ENCODE results near the gene SLF1.

- no peak for TF ChIP-seq POLR2AphosphoS5 (IDR thresholded peaks at IDR 0.05; ENCODE audit: low read depth, low read length)
- TF ChIP-seq, protein P1, sequence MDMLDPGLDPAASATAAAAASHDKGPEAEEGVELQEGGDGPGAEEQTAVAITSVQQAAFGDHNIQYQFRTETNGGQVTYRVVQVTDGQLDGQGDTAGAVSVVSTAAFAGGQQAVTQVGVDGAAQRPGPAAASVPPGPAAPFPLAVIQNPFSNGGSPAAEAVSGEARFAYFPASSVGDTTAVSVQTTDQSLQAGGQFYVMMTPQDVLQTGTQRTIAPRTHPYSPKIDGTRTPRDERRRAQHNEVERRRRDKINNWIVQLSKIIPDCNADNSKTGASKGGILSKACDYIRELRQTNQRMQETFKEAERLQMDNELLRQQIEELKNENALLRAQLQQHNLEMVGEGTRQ (IDR thresholded peaks at IDR 0.05; ENCODE audit: borderline replicate concordance, low read depth, low read length), result no peak
- no peak for TF ChIP-seq EP300 (IDR thresholded peaks at IDR 0.05; ENCODE audit: borderline replicate concordance in 1 of 2, low read depth in 1 of 2, low read length in 1 of 2)
- TF ChIP-seq, protein P2, sequence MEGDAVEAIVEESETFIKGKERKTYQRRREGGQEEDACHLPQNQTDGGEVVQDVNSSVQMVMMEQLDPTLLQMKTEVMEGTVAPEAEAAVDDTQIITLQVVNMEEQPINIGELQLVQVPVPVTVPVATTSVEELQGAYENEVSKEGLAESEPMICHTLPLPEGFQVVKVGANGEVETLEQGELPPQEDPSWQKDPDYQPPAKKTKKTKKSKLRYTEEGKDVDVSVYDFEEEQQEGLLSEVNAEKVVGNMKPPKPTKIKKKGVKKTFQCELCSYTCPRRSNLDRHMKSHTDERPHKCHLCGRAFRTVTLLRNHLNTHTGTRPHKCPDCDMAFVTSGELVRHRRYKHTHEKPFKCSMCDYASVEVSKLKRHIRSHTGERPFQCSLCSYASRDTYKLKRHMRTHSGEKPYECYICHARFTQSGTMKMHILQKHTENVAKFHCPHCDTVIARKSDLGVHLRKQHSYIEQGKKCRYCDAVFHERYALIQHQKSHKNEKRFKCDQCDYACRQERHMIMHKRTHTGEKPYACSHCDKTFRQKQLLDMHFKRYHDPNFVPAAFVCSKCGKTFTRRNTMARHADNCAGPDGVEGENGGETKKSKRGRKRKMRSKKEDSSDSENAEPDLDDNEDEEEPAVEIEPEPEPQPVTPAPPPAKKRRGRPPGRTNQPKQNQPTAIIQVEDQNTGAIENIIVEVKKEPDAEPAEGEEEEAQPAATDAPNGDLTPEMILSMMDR (IDR thresholded peaks at IDR 0.05), result no peak
Measured at GRCh38 chr5:94623877-94624276, 5.4 kb downstream of the SLF1 start.

All from SK-N-SH (cell line).